Stimulated activated CD4-positive, alpha-beta T cell treated with anti-CD3 and anti-CD28 coated beads, Interleukin-4, amount 100 ng/mL, for 24 hours (primary cell): ENCODE data around the gene DDTL.

Source experiments
- DNase-seq: peaks from one replicate; pipeline ENCODE4 v3.0.0-alpha.2; 2020

DDTL gene

DNA sequence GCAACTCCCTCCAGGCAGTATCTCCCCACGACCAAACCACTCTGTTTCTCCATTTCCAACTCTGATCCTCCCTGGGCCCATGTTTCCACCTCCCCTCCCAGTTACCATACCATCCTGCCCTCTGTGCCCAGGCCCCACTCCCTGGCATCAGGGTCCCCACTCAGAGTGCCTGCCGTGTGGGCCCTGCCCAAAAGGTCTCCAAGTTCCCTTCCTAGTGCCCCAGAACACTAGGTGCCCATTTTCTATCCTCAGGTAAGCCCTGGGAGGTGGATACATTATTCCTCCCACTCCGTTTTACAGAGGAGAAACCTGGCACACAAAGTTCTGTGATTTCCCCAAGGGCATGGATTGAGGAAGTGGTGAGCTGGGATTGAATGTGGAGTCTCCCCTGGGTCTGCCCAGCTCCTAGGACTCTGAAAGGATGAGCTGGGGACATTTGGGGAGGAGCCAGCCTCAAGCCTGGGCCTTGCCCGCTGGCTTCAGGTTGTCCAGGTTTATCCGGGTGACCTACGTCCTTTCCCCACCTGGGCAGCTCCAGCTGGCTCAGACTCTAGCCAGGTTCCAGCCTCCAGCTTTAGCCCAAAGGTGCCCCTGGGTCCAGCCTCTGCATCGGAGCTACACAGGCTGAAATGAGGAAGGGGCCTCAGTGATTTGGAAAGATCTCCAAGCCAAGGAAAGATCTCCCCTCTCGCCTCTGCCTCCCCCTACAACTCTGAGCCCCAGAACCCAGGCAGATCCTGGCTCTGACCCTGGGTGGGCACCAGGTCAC lies 40.7 kb downstream of the DDTL start:
- DNase-seq, result no peak

DNA sequence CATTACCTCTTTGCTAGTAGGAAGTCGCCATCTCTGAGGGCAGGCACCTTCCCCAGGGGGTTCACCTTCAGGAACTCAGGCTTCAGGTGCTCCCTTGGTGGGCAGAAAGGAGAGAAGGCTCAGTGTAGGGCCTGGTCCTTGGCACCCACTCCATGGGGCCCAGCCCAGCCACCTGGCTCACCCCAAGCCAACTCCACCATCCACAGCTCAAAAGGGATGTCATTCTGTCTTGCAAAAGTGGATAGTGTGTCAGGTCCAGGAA lies 41.3 kb downstream of the DDTL start:
- DNase-seq, result no peak

- no peak for DNase-seq
Measured at GRCh38 chr22:24008381-24009226, 41.9 kb downstream of the DDTL start.

- no peak for DNase-seq
Measured at GRCh38 chr22:24009227-24010017, 42.7 kb downstream of the DDTL start.

- DNase-seq, result no peak
Measured at GRCh38 chr22:24010018-24010391, 43.3 kb downstream of the DDTL start.

DNA sequence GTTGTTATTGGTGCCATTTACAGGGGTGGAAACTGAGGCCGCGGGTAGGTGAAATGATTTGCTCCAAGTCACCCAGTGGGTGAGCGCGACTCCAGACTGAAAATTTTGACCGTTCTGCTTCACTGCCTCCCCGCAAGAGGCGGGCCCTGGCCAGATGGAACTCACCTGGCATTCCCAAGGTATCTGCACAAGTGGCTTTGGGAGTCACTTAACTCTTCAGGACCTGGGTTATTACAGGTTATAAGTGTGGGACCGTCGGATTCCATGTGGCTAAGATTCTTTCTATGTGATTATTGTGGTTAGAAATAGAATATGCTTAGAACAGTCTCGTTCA lies 45.0 kb downstream of the DDTL start:
- DNase-seq, result no peak

GRCh38 chr22:24016156-24016555 lies 49.5 kb downstream of the DDTL start:
- no peak for DNase-seq

DNA sequence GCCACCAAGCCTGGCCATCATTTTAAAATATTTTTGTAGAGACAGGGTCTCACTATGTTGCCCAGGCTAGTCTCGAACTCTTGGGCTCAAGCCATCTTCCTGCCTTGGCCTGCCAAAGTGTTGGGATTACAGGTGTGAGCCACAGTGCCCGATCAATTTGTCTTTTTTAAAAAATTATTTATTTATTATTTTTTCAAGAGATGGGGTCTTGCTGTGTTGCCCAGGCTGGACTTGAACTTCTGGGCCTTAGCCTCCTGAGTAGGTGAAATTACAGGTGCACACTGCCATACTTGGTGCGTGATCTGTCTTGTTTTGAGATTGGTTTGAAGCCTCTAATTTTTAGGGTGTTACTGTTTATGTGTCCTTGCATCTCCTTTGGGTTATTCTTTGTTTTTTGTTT lies 54.6 kb downstream of the DDTL start:
- DNase-seq, result no peak
